Activated naive CD8-positive, alpha-beta T cell treated with anti-CD3 and anti-CD28 coated beads, Interleukin-2, amount 50 U/mL, for 24 hours (primary cell): Measurements from ENCODE around the gene KRT76.

Source experiments
- ATAC-seq: fragments of 150-1000 bp; cut with Tn5 transposase; one replicate; pipeline ENCODE4 v1.10.0; 2021
- DNase-seq: peaks from one replicate; pipeline ENCODE4 v3.0.0; 2021
- H3K27ac Mint-ChIP-seq: one replicate; pipeline ENCODE4 v1.8.0; 2021; ENCODE audit warnings: mild to moderate bottlenecking, mixed read lengths
- H3K27me3 Mint-ChIP-seq: one replicate; pipeline ENCODE4 v1.8.0; 2021; ENCODE audit warnings: mixed read lengths
- H3K36me3 Mint-ChIP-seq: one replicate; pipeline ENCODE4 v1.8.0; 2021; ENCODE audit warnings: low read depth, mixed read lengths
- H3K4me1 Mint-ChIP-seq: one replicate; pipeline ENCODE4 v1.8.0; 2021; ENCODE audit warnings: mixed read lengths
- H3K4me3 Mint-ChIP-seq: one replicate; pipeline ENCODE4 v1.8.0; 2021; ENCODE audit warnings: mild to moderate bottlenecking, moderate library complexity, mixed read lengths
- H3K9me3 Mint-ChIP-seq: one replicate; pipeline ENCODE4 v1.8.0; 2021; ENCODE audit warnings: mixed read lengths

The KRT76 gene

GRCh38 chr12:52776913-52777395 lies at the start of gene KRT76:
Gene KRT76 (minus strand): TSS chr12:52777345. CDS start chr12:52777291, 54 bp downstream.
- H3K9me3 Mint-ChIP-seq, result no peaks in the 10 kb centered on the region
- H3K4me1 Mint-ChIP-seq, result no peaks in the 10 kb centered on the region
- H3K4me3 Mint-ChIP-seq, result no peak within 1 kb of the TSS
- ATAC-seq (no peak), DNase-seq (no peak)
- no peak within 1 kb of the TSS for H3K27ac Mint-ChIP-seq
- no peaks in the 10 kb centered on the region for H3K36me3 Mint-ChIP-seq
- no peaks in the 10 kb centered on the region for H3K27me3 Mint-ChIP-seq

- no peak for ATAC-seq
- Mint-ChIP-seq H3K4me1 (peaks cover 9% of the 10 kb centered on the region), H3K36me3 (no peaks in the 10 kb centered on the region), H3K9me3 (no peaks in the 10 kb centered on the region), H3K27me3 (peaks cover 2% of the 10 kb centered on the region), H3K4me3 (no peak overlapping the region), H3K27ac (no peak overlapping the region)
- DNase-seq, result no peak
Measured at GRCh38 chr12:52825961-52826360, 48.8 kb upstream of the KRT76 start.

- no peaks in the 10 kb centered on the region for H3K36me3 Mint-ChIP-seq
- H3K27me3 Mint-ChIP-seq, result no peaks in the 10 kb centered on the region
- peaks cover 9% of the 10 kb centered on the region for H3K4me1 Mint-ChIP-seq
- DNase-seq, result no peak
- ATAC-seq, result no peak
- no peak overlapping the region for H3K27ac Mint-ChIP-seq
- H3K9me3 Mint-ChIP-seq, result no peaks in the 10 kb centered on the region
- no peak overlapping the region for H3K4me3 Mint-ChIP-seq
Measured at GRCh38 chr12:52824741-52825410, 47.7 kb upstream of the KRT76 start.

- no peak overlapping the region for H3K27ac Mint-ChIP-seq
- H3K9me3 Mint-ChIP-seq, result no peaks in the 10 kb centered on the region
- no peaks in the 10 kb centered on the region for H3K36me3 Mint-ChIP-seq
- H3K4me1 Mint-ChIP-seq, result peaks cover 6% of the 10 kb centered on the region
- H3K4me3 Mint-ChIP-seq, result no peak overlapping the region
- DNase-seq, result no peak
- no peaks in the 10 kb centered on the region for H3K27me3 Mint-ChIP-seq
- no peak for ATAC-seq
Measured at GRCh38 chr12:52823761-52824450, 46.8 kb upstream of the KRT76 start.

GRCh38 chr12:52822771-52823510 lies 45.8 kb upstream of the KRT76 start:
- Mint-ChIP-seq H3K36me3 (no peaks in the 10 kb centered on the region), H3K27me3 (no peaks in the 10 kb centered on the region), H3K4me1 (peaks cover 2% of the 10 kb centered on the region), H3K9me3 (no peaks in the 10 kb centered on the region), H3K27ac (no peak overlapping the region), H3K4me3 (no peak overlapping the region)
- ATAC-seq, result no peak
- no peak for DNase-seq

GRCh38 chr12:52821826-52822660 lies 44.9 kb upstream of the KRT76 start:
- no peak overlapping the region for H3K4me3 Mint-ChIP-seq
- H3K4me1 Mint-ChIP-seq, result peaks cover 10% of the 10 kb centered on the region
- H3K36me3 Mint-ChIP-seq, result no peaks in the 10 kb centered on the region
- no peaks in the 10 kb centered on the region for H3K9me3 Mint-ChIP-seq
- ATAC-seq, result no peak
- DNase-seq, result no peak
- H3K27me3 Mint-ChIP-seq, result no peaks in the 10 kb centered on the region
- H3K27ac Mint-ChIP-seq, result no peak overlapping the region

GRCh38 chr12:52821071-52821730 lies 44.1 kb upstream of the KRT76 start:
- ATAC-seq, result no peak
- no peaks in the 10 kb centered on the region for H3K36me3 Mint-ChIP-seq
- H3K4me3 Mint-ChIP-seq, result no peak overlapping the region
- H3K27me3 Mint-ChIP-seq, result no peaks in the 10 kb centered on the region
- H3K4me1 Mint-ChIP-seq, result peaks cover 10% of the 10 kb centered on the region
- H3K27ac Mint-ChIP-seq, result no peak overlapping the region
- H3K9me3 Mint-ChIP-seq, result no peaks in the 10 kb centered on the region
- DNase-seq, result no peak

- DNase-seq (no peak), ATAC-seq (no peak)
- no peak overlapping the region for H3K27ac Mint-ChIP-seq
Measured at GRCh38 chr12:52820521-52820920, 43.4 kb upstream of the KRT76 start.

GRCh38 chr12:52819731-52820510 lies 42.8 kb upstream of the KRT76 start:
- H3K36me3 Mint-ChIP-seq, result no peaks in the 10 kb centered on the region
- no peak overlapping the region for H3K27ac Mint-ChIP-seq
- no peaks in the 10 kb centered on the region for H3K9me3 Mint-ChIP-seq
- no peak for DNase-seq
- H3K4me1 Mint-ChIP-seq, result peaks cover 10% of the 10 kb centered on the region
- no peak overlapping the region for H3K4me3 Mint-ChIP-seq
- H3K27me3 Mint-ChIP-seq, result no peaks in the 10 kb centered on the region
- ATAC-seq, result no peak

More at GRCh38 chr12:52820521-52820920, 43.4 kb upstream of the KRT76 start:
- Mint-ChIP-seq H3K36me3 (no peaks in the 10 kb centered on the region), H3K4me3 (no peak overlapping the region), H3K4me1 (peaks cover 10% of the 10 kb centered on the region), H3K27me3 (no peaks in the 10 kb centered on the region), H3K9me3 (no peaks in the 10 kb centered on the region)

- H3K36me3 Mint-ChIP-seq, result no peaks in the 10 kb centered on the region
- no peak for ATAC-seq
- DNase-seq, result no peak
- H3K9me3 Mint-ChIP-seq, result no peaks in the 10 kb centered on the region
- no peak overlapping the region for H3K27ac Mint-ChIP-seq
- no peaks in the 10 kb centered on the region for H3K27me3 Mint-ChIP-seq
- H3K4me3 Mint-ChIP-seq, result no peak overlapping the region
- H3K4me1 Mint-ChIP-seq, result peaks cover 10% of the 10 kb centered on the region
Measured at GRCh38 chr12:52818887-52819420, 41.8 kb upstream of the KRT76 start.

GRCh38 chr12:52818388-52818787 lies 41.2 kb upstream of the KRT76 start:
- Mint-ChIP-seq H3K27me3 (no peaks in the 10 kb centered on the region), H3K9me3 (no peaks in the 10 kb centered on the region), H3K27ac (no peak overlapping the region), H3K4me1 (peaks cover 10% of the 10 kb centered on the region), H3K4me3 (no peak overlapping the region), H3K36me3 (no peaks in the 10 kb centered on the region)
- DNase-seq, result no peak
- no peak for ATAC-seq

GRCh38 chr12:52817699-52818238 lies 40.6 kb upstream of the KRT76 start:
- ATAC-seq, result no peak
- Mint-ChIP-seq H3K9me3 (no peaks in the 10 kb centered on the region), H3K4me1 (peaks cover 10% of the 10 kb centered on the region), H3K27me3 (no peaks in the 10 kb centered on the region), H3K36me3 (no peaks in the 10 kb centered on the region), H3K4me3 (no peak overlapping the region), H3K27ac (no peak overlapping the region)
- no peak for DNase-seq
